ENCODE data around the gene RNPEPL1.

Gene RNPEPL1

GRCh38 chr2:240593026-240593702 is 24.9 kb downstream of the RNPEPL1 start:
- peak; percentile 34 for DNase-seq

GRCh38 chr2:240593703-240594451 is 25.6 kb downstream of the RNPEPL1 start:
- DNase-seq, result peak; percentile 39

DNA sequence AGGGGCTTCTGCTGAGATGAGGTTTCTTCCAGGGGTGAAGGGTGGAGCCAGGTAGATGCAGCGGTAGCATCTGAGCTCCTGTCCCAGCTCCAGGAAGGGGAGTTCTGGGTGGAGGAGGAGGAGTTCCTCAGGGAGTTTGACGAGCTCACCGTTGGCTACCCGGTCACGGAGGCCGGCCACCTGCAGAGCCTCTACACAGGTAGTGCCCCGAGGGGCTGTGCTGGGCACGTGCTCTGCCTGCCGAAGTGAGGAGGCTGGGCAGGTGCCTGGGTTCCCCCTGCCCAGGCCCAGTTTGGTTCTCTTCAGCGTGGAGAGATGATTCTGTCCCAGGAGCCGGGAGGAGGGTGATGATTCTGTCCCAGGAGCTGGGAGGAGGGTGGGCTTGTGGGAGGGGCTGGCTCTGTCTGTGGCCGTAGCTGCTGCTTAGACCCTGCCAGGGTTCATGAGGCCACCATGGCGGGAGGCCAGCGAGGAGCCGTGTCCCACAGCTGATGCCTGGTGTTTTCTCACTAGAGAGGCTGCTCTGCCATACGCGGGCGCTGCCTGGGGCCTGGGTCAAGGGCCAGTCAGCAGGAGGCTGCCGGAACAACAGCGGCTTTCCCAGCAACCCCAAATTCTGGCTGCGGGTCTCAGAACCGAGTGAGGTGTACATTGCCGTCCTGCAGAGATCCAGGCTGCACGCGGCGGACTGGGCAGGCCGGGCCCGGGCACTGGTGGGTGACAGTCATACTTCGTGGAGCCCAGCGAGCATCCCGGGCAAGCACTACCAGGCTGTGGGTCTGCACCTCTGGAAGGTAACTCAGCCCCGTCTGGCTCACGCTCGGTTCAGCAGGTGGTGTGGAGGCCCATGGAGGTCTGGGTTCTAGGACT is 26.5 kb downstream of the RNPEPL1 start:
- DNase-seq, result peak; percentile 39

GRCh38 chr2:240595381-240596079 is 27.2 kb downstream of the RNPEPL1 start:
- DNase-seq, result peak; percentile 43

DNA sequence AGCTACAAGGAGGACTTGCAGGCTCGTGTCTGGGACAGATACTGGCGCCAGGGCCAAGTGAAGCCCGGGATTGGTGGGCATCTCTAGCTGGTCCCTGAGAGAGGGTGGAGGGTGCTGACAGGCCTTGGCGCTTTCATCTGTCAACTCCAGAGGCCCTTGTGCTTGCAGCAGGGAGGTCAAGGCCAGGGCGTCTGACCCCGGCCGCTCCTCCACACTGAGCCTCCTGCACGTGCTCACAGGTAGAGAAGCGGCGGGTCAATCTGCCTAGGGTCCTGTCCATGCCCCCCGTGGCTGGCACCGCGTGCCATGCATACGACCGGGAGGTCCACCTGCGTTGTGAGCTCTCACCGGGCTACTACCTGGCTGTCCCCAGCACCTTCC is 27.8 kb downstream of the RNPEPL1 start:
- DNase-seq, result peak; percentile 29

DNA sequence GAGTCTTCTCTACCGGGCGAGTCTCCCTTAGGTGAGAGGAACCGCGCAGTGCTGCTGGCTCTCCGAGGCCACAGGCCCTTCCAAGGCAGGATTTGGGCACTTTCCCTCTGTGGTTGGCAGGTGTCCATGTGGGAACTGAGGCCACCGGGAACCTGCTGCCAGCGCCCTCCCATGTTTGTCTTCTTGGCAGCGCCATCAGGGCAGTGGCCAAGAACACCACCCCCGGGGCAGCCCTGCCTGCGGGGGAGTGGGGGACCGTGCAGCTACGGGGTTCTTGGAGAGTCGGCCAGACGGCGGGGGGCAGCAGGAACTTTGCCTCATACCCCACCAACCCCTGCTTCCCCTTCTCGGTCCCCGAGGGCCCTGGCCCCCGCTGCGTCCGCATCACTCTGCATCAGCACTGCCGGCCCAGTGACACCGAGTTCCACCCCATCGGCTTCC is 28.2 kb downstream of the RNPEPL1 start:
- no peak for DNase-seq

GRCh38 chr2:240597054-240597418 is 28.8 kb downstream of the RNPEPL1 start:
- peak; percentile 2 for DNase-seq

GRCh38 chr2:240597419-240598181 is 29.3 kb downstream of the RNPEPL1 start:
- peak; percentile 24 for DNase-seq

DNA sequence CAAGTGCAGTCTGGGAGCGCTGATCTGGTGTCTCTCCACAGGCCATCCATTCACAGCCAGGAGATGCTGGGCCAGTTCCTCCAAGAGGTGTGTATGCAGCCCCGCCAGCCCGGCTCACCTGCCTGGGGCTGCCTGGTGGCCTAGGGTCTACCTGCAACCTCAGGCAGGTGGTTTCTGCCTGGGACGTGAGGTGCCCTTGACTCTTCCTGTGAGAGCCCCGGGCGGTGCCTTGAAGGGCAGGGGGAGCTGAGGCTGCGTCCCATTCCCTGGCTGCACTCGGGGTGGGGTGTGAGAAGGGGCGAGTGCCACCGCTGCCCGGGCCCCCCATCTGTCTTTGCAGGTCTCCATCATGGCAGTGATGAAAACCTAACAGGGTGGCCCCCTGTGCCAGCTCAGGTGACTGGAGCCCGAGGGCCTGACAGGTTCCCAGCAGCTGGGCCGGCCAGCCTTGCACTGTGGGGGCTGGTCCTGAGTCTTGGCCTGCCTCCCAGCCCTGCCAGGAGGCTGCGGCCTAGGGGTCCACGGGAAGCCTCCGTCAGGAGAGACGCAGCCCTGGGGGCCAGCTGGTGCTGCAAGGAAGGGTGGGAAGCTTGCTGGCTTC is 30.1 kb downstream of the RNPEPL1 start:
- peak; percentile 36 for DNase-seq

DNA sequence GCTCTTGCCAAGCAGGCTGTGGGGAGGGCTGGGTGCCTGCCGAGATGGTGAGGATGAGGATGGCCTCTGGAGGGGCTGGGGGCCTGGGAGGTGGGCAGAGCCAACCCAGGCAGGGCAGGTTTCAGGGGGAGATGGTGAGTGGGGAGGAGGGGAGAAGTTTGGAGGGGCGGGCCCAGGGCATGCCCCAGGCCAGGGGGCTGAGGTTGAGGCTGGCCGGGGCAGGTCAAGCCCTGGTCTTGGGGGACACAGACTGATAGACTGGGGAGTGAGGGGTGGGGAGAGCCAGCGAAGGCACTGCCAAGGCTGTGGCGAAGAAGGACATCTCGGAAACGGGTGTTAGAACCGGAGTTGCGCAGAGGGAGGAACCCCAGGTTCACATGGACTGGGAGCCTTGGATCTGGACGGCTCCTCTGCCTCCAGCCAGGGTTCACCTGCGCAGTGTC is 30.9 kb downstream of the RNPEPL1 start:
- DNase-seq, result peak; percentile 22

DNA sequence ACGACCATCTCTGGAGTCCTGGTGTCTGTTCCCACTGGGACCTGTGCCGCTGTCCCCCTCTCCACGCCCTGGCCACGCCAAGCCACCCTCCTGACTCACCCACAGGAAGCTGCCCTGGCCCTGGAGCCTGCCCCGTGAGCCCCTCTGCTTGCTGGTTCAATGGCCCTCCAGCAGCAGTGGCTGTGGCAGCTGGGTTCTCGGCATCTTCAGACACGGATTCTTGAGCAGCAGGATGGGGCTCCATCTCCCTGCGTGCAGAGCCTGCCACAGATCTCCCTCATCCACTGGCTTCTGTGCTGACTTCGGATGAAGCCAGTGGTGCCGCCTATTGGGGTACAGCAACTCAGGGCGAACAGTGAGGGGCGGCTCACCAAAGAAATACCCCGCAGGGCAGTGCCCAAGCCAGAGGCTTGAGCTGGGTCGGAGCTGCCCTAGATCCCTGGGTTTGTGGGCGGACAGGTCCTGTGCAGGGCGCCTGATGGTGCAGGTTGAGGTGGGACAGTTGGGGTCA is 32.2 kb downstream of the RNPEPL1 start:
- peak; percentile 27 for DNase-seq

- DNase-seq, result peak; percentile 37
These were observed 33.0 kb downstream of the RNPEPL1 start for GRCh38 chr2:240601061-240601830.

- DNase-seq, result peak; percentile 29
These were observed 33.5 kb downstream of the RNPEPL1 start for GRCh38 chr2:240601831-240602160.

DNA sequence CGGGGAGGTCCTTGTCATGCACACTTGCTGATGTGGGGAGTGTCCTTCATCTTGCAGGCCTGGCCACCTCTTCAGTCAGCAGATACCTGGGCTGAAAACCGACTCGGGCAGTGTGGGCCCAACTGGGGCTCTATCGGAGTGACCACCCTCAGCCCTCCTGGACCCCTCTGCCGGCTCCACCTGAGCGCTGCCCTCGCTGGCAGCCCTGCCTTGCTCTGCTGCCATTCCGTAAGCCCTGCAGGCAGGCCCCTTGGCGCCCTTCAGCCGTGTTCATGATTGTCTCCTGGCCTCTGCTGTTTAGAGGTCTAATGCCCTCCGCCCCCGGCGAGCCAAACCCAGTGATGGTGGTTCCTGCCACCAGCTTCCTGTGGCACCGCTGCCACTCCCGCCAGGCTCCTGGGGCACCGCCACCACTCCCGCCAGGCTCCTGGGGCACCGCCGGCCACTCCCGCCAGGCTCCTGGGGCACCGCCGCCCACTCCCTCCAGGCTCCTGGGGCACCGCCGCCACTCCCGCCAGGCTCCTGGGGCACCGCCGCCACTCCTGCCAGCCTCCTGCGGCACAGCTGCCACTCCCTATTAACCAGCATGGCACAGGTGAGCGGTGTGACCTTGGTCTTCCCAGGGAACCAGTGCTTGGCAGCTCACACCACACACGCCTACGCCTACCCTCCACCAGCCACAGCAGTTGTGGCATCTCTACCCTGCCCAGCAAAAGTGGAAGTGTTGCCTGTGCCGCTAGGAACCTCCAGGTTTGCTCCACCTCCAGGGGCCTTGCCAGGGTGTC is 34.2 kb downstream of the RNPEPL1 start:
- DNase-seq, result peak; percentile 35

DNA sequence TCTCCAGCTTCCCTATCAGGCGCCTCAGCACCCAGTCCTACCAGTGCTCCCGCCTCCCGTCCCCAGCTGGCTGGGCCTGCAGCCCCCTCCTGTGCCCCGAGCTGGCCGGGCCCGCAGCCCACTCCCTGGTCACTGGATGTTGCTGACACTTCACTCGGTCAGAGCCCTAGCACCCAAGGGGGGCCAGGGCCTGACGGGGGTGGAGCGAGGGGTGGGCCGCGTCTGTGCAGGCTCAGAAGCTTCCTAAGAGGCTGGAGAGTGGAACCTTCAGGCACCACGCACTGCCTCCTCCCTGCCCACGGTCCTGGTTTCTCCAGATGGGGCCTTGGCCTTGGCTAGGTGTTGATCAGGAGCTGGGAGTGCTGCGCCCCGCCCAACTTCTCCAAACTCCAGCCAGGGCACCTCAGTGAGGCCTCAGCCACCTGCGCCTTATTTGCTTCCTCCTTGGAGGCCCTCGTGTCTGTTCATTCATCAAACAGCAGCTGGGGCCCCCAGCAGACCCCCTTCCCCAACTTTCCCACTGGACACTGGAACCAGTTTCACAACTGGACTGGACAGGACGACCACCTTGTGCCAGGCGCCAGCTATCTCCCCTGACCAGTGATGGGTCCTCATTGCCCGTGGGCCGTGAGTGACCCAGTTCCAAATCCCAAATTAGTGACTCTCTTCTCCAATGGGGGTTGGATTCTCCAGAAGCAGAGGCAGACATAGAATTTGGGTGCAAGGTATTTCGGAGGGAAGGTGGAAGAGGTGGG is 35.0 kb downstream of the RNPEPL1 start:
- DNase-seq, result peak; percentile 30

DNA sequence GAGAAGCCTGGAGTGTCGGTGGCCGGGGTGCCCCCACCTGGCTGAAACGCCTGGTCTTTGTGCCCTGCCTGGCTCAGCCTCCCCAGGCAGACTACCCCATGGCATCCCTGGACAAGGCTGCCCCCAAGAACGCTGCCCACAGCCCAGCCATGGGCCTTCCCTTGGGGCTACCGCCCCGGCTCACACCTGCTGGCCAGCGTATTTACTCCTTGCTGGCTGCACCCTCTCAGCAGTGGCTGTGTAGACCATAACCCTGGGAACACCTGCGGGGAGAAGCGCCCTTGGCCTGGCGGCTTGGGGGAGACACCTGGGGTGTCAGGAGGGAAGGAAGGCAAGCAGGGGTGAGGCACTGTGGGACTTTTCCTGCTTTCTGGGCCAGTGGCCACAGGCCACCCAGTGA is 35.6 kb downstream of the RNPEPL1 start:
- peak; percentile 31 for DNase-seq

- DNase-seq, result peak; percentile 58
These were observed 36.1 kb downstream of the RNPEPL1 start for GRCh38 chr2:240604291-240604938.

DNA sequence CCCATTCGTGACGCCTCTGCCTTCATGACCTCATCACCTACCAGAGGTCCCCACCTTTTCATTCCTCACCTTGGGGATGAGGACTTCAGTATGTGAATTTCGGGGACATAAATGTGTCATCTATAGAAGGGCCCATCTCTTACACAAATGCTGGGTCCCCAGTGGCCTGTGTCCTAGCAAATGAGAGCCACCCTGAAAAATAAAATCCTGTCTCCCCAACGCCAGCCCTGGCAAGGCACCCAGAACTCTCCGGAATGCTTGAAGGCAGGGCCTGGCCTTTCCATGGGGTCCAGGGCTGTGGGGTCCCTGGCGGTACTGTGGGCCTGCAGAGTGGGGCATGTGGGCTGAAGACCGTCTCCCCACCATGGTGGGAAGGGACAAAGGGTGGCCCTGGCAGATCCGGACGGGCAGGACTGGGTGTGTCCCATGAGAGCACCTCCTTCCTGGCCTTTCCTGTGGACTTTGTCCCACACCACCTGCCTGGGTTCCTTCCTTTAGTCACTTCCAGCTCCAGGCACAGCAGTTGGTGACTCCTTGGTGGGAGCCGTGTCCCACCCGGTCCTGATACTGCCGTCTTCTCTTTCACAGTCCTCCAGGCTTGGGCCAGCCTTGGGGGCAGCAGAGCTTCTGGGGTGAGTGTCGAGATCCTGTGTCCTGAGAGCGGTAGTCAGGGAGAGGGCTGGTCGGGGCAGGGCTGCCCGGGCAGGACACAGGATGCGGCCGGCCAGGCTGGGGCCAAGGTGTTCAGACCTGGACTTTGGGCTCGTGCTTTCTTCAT is 36.8 kb downstream of the RNPEPL1 start:
- peak; percentile 39 for DNase-seq

Measured in right forelimb (tissue), 1 donor.